Central memory CD8-positive, alpha-beta T cell (primary cell): ENCODE data around the gene KRT84.

Experiments
- ATAC-seq: fragments of 150-1000 bp; cut with Tn5 transposase; replicated peaks from 2 replicates; pipeline ENCODE4 v1.10.0; 2022; ENCODE audit warnings: mild to moderate bottlenecking, moderate FRiP score, moderate number of reproducible peaks; ENCODE audit not compliant: poor library complexity, severe bottlenecking; ENCODE audit errors: extremely low read depth
- DNase-seq, 2 donors: peaks; one replicate each; pipeline ENCODE4 v3.0.0; 2021; ENCODE audit warnings: low spot score in 2 of 2
- H3K27ac Mint-ChIP-seq: one replicate; pipeline ENCODE4 v1.8.0; 2022; ENCODE audit warnings: low read depth, mild to moderate bottlenecking, moderate library complexity, mixed read lengths
- H3K27me3 Mint-ChIP-seq: one replicate; pipeline ENCODE4 v1.8.0; 2022; ENCODE audit warnings: mixed read lengths
- H3K36me3 Mint-ChIP-seq: one replicate; pipeline ENCODE4 v1.8.0; 2022; ENCODE audit warnings: mild to moderate bottlenecking, moderate library complexity, mixed read lengths; ENCODE audit not compliant: insufficient read depth
- H3K4me1 Mint-ChIP-seq: one replicate; pipeline ENCODE4 v1.8.0; 2022; ENCODE audit warnings: mixed read lengths
- H3K4me3 Mint-ChIP-seq: one replicate; pipeline ENCODE4 v1.8.0; 2022; ENCODE audit warnings: mild to moderate bottlenecking, moderate library complexity, mixed read lengths
- H3K9me3 Mint-ChIP-seq: one replicate; pipeline ENCODE4 v1.8.0; 2022; ENCODE audit warnings: mixed read lengths

The KRT84 gene

DNA sequence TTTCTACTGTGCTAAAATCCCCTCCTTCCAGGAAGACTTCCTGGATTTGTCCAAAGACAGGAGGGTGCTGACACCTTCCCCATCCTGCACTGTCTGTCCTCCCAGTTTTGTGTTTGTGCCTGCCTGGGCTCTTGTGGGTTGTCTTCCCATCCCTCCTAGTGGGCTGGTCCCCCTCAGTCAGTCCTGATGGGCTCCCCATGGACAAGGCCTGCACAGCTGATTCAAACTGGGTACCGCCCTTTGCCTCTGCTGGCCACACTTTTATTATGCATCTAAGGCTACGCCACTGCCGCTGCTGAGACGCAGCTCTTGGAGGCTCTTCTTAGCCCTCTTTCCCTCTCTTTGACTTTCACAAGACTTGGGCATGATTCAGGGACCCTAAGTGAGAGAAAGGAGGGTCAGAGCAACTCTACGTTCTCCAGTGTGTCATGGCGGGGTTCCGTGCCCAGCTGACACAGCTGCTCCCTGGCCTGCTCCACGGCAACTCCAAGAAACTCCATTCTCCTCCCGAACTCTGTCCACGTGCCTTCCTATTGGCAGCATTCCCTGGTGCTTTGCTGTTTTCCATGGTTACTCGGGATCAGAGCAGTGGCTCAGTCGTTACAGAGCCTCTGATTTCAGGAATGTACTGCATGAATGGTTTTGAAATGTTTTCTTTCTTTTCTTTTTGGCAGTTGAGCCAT, 14.4 kb downstream of the KRT84 start:
- ATAC-seq = no peak
- no peaks in the 10 kb centered on the region for H3K4me1 Mint-ChIP-seq
- no peak for DNase-seq
- peaks cover 26% of the 10 kb centered on the region for H3K27me3 Mint-ChIP-seq
- no peak overlapping the region for H3K27ac Mint-ChIP-seq
- H3K9me3 Mint-ChIP-seq = no peaks in the 10 kb centered on the region
- H3K36me3 Mint-ChIP-seq = no peaks in the 10 kb centered on the region
- H3K4me3 Mint-ChIP-seq = no peak overlapping the region

DNA sequence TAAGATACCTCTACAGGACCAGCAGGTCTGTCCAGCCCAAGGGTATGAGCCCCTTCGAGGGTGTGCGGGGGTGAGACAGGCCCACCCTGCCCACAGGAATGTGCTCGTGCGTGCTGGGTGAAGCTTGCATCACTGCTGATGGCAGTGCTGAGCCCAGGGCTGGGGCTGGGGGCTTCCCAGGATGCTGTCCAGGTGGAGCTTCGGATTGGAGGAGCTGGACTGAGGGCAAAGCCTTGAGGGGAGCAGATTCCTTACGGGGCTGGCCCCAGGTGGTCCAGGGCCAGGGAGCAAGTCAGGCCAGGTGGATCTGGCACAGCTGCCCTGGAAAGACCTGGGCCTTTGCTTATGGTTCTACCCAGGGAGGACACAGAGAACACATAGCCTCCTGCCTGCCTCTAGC, 15.6 kb downstream of the KRT84 start:
- DNase-seq (no peak), ATAC-seq (no peak)
- H3K4me1 Mint-ChIP-seq = no peaks in the 10 kb centered on the region
- H3K4me3 Mint-ChIP-seq = no peak overlapping the region
- no peaks in the 10 kb centered on the region for H3K9me3 Mint-ChIP-seq
- H3K27ac Mint-ChIP-seq = no peak overlapping the region
- no peaks in the 10 kb centered on the region for H3K36me3 Mint-ChIP-seq
- peaks cover 25% of the 10 kb centered on the region for H3K27me3 Mint-ChIP-seq

DNA sequence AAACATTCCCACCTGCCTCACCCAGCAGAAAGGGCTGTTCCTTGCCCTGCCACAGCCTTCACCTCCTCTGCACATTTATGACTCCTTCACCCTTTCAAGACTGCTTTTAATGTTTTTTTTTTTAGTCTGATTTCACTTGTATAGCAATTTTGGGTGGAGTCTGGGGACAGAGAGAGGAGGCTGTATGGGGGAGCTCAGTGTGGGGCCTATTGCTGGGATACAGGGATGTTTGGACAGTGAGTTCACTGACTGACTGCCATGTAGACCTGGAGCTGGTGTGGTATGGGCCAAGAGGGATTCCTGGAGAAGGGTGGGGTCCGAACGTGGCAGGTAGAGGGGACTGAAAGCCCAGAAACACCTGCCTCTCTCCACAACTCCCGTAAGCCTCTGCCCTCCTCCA, 16.2 kb downstream of the KRT84 start:
- Mint-ChIP-seq H3K36me3 (no peaks in the 10 kb centered on the region), H3K9me3 (no peaks in the 10 kb centered on the region), H3K27ac (no peak overlapping the region), H3K27me3 (peaks cover 25% of the 10 kb centered on the region), H3K4me3 (no peak overlapping the region), H3K4me1 (no peaks in the 10 kb centered on the region)
- DNase-seq (no peak), ATAC-seq (no peak)

DNA sequence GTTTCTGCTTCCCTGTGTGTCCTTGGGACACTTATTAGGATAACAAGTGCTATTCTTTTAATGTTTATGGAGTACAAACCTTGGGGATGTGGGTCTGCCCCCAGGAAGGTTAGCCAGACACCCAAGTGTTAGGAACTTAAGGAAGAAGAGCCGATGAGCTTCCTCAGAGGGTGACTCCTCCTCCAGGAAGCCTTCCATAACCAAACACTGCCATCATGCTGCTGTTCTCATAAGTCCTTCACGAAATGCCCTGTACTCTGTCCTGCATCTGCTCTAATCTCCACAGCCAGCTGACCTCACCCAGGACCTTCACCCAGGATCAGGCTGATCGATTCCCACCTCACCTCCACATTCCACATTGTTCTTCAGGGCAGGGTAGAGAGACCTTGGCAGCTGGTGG, 16.9 kb downstream of the KRT84 start:
- Mint-ChIP-seq H3K4me3 (no peak overlapping the region), H3K27ac (no peak overlapping the region), H3K4me1 (no peaks in the 10 kb centered on the region), H3K36me3 (no peaks in the 10 kb centered on the region), H3K9me3 (no peaks in the 10 kb centered on the region), H3K27me3 (peaks cover 25% of the 10 kb centered on the region)
- no peak for DNase-seq
- ATAC-seq = no peak

DNA sequence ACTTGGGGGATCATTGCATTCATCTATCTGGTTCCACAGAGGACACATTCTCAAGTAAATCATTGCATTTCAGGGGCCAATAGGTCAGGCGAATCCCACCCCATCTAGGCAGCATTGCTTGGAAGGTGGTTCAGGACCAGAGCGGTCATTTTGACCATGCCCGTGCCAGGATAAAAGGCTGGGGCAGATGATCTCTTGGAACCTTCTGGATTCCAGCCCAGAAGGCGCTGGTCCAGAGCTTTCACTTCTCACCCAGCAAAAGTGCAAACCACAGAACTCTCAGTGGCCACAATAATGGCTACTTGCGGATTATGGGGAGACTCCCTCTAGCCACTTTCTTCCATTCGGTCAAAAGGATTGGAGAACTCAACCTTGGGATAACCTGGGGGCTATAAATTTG, 17.6 kb downstream of the KRT84 start:
- ATAC-seq (no peak), DNase-seq (no peak)
- H3K4me1 Mint-ChIP-seq = no peaks in the 10 kb centered on the region
- H3K36me3 Mint-ChIP-seq = no peaks in the 10 kb centered on the region
- no peak overlapping the region for H3K4me3 Mint-ChIP-seq
- peaks cover 25% of the 10 kb centered on the region for H3K27me3 Mint-ChIP-seq
- H3K9me3 Mint-ChIP-seq = no peaks in the 10 kb centered on the region
- no peak overlapping the region for H3K27ac Mint-ChIP-seq

DNA sequence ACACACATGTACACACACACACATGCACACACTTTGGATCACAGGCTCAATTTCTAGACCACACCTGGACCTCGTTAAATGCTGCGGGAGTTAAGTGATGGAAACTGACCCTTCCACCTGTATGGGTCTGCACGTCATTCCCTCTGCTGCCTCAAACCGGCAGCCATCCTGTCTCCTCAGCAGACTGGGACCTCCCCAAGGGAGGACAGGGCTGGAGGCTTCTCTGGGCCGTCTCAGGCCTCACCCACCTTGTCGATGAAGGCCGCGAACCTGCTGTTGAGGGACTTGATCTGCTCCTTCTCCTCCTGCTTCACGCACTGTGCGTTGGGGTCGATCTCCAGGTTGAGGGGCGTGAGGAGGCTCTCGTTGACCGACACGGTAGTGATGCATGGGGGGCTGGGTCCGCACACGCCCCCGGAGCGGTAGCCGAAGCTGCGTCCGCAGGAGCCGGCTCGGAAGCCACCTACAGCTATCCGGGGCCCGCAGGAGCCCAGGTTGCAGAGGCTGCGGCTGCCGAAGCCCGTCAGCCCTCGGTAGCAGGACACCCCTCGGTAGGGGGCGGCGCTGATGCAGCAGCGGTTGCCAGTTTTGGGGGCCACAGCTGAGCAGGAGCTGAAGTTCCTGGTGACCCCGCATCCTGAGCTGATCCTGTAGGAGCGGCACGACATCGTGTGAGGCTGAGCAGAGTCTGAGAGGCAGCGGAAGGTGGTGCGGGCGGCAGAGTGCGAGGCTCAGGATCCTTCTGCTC, 18.5 kb downstream of the KRT84 start, which contains the start of gene KRT85:
Gene KRT85, minus strand, starts transcription at position 744 of the 748 bp plus-strand sequence. Its CDS starts 76 bp downstream, at position 668.
- H3K4me3 Mint-ChIP-seq = no peak within 1 kb of the TSS
- H3K36me3 Mint-ChIP-seq = no peaks in the 10 kb centered on the region
- H3K27ac Mint-ChIP-seq = no peak within 1 kb of the TSS
- DNase-seq (no peak), ATAC-seq (no peak)
- H3K4me1 Mint-ChIP-seq = peaks cover 5% of the 10 kb centered on the region
- H3K27me3 Mint-ChIP-seq = peaks cover 25% of the 10 kb centered on the region
- H3K9me3 Mint-ChIP-seq = no peaks in the 10 kb centered on the region

DNA sequence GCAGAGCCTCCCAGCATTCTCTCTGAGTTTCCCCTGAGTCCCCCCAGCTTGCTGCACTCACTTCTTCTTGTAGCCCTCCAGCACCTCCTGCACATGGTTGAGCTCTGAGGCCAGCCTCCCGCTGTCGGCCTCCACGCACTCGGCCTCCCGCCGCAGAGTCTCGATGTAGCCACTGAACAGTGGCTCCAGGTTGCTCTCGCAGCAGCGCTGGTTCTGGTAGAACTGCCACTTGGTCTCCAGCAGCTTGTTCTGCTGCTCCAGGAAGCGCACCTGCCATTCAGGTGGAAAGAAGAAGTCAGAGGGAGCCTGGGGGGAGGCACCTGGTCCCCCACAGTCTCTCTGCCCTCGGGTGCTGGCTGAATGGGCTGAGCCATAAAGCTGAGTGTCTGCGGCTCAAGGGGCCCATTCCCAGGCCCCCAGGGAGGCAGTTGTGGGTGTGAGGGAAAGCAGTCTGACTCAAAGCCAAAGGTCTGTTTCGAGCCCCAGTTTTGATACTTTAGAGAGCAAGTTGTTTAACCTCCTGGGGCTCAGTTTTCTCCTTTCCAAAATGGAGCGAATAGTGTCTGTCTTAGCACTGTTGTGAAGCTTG, 20.5 kb downstream of the KRT84 start:
- DNase-seq = no peak
- Mint-ChIP-seq H3K9me3 (no peaks in the 10 kb centered on the region), H3K27me3 (peaks cover 14% of the 10 kb centered on the region), H3K27ac (no peak overlapping the region), H3K4me1 (peaks cover 22% of the 10 kb centered on the region), H3K4me3 (no peak overlapping the region), H3K36me3 (peaks cover 2% of the 10 kb centered on the region)
- ATAC-seq = no peak

DNA sequence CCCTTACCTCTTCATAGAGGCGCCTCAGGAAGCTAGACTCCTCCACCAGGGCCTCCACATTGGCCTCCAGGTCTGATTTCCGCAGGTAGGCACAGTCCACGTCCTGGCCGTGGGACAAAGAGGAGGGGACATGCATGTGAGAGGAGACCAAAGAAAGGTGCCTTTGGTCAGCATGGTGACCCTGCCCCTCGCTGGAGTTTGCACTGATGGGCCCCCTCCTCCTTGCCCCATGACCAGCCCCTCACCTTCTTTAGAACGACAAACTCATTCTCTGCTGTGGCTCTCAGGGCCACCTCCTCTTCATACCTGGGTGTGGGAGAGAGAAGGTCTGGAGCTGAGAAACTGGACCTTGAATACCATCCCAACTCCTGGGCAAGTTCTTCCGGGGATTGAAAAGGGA, 21.4 kb downstream of the KRT84 start:
- Mint-ChIP-seq H3K9me3 (no peaks in the 10 kb centered on the region), H3K4me3 (no peak overlapping the region), H3K4me1 (peaks cover 32% of the 10 kb centered on the region), H3K36me3 (peaks cover 2% of the 10 kb centered on the region), H3K27me3 (peaks cover 9% of the 10 kb centered on the region), H3K27ac (no peak overlapping the region)
- ATAC-seq (no peak), DNase-seq (no peak)

DNA sequence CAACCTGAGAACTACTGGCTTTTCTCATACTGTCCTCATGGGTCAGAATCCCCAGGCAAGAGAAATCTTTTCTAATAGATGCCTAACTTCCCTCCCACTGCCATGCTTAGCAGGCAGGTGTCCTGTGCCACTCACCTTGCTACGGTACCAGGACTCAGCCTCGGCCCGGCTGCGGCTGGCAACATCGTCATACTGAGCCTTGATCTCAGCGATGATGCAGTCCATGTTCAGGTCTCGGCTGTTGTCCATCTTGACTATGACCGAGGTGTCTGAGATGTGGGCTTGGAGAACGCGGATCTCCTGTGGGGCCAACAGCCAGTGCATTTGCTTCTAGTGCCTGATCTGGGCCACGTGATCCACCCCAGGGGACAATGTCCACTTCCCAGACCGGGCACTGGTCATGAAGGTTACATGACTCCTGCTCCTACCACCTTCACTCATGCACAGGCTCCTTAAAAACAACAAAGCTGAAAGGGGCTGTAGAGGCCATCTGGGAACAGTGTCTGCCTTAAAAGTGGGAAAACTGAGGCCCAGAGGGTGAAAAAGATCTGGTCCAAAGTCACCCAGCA, 22.3 kb downstream of the KRT84 start:
- H3K9me3 Mint-ChIP-seq = no peaks in the 10 kb centered on the region
- H3K27ac Mint-ChIP-seq = no peak overlapping the region
- DNase-seq (no peak), ATAC-seq (no peak)
- H3K36me3 Mint-ChIP-seq = peaks cover 2% of the 10 kb centered on the region
- H3K4me1 Mint-ChIP-seq = peaks cover 40% of the 10 kb centered on the region
- no peak overlapping the region for H3K4me3 Mint-ChIP-seq
- peaks cover under 1% of the 10 kb centered on the region for H3K27me3 Mint-ChIP-seq

DNA sequence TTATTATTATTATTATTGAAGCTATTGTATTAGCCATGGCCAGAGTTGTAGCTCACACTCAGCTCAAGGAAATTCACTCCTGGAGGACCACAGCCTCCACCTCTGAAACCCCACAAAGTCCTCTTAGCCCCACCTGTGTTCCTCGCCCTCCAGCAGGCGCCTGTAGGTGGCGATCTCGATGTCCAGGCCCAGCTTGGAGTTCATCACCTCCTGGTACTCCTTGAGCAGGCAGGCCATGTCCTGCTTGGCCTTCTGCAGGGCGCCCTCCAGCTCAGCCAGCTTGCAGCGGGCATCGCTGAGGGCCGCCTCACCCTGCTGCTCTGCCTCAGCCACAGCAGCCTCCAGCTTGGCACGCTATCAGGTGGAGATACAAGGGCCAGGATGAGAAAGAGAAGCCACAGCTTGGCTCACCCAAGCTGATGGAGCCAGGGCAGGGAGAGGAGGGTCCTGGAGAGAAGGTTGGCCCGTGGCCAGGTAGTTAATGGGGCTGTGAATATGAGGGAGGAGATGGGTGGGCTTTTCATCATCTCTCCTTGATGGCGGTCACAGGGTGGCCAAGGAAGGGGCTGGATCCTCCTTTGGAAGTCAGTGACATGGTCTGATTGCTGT, 23.2 kb downstream of the KRT84 start:
- Mint-ChIP-seq H3K27ac (no peak overlapping the region), H3K4me1 (peaks cover 47% of the 10 kb centered on the region), H3K36me3 (peaks cover 2% of the 10 kb centered on the region), H3K27me3 (peaks cover 9% of the 10 kb centered on the region), H3K9me3 (no peaks in the 10 kb centered on the region), H3K4me3 (no peak overlapping the region)
- ATAC-seq (no peak), DNase-seq (no peak)

DNA sequence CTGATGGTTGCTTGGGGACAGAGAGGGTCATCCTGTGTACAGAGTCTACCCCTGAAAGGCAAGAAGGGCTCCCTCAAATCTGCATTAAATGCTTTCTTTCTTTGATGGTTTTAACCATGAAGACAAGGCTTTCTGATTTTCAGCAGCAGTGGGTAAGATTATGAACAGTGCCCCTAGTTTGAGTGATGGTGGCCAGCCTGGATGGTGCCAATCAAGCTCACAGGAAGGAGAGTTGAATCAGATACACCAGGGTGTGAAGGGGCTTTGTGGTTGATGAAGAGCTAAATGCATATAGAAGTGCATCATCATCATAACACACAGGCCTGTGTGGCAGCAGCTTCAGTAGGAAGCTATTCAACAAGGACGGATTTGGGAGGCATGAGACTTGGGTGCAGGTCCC, 23.9 kb downstream of the KRT84 start:
- no peak overlapping the region for H3K27ac Mint-ChIP-seq

DNA sequence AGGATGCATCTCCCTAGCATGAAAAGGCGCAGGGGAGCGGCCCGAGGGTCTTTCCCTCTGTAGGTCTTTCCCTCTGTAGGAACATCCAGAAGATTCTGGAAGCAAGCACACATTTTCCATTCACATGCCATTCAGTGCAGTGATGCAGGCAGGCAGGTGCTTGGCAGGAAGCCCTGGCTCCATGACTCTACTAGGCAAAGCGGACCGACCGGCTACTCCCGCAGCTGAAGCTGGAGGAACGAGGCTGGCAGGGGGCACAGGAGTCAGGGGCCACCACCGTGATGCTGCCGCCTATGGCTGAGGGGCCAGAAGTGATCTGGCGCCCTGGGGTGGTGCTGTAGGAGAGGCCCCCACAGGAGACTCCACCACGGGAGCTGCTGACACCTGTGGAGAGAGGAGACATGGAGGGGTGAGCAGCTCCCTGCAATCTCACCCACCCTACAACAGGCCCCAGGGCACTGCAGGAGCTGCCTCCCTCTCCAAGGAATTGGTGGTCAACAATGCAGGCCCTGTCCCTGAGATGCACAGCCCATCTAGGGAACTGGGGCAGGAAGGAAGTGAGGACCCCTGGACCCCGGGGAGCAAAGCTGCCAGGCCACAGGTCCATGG, 24.7 kb downstream of the KRT84 start:
- Mint-ChIP-seq H3K4me1 (peaks cover 47% of the 10 kb centered on the region), H3K9me3 (no peaks in the 10 kb centered on the region), H3K27ac (no peak overlapping the region), H3K4me3 (no peak overlapping the region), H3K27me3 (peaks cover 10% of the 10 kb centered on the region), H3K36me3 (peaks cover 2% of the 10 kb centered on the region)
- no peak for ATAC-seq
- no peak for DNase-seq

More for the DNA sequence above, 23.9 kb downstream of the KRT84 start:
- DNase-seq (no peak), ATAC-seq (no peak)
- H3K36me3 Mint-ChIP-seq = peaks cover 2% of the 10 kb centered on the region
- peaks cover 10% of the 10 kb centered on the region for H3K27me3 Mint-ChIP-seq
- peaks cover 47% of the 10 kb centered on the region for H3K4me1 Mint-ChIP-seq
- H3K4me3 Mint-ChIP-seq = no peak overlapping the region
- H3K9me3 Mint-ChIP-seq = no peaks in the 10 kb centered on the region
